ENCODE data around the gene OGDH.

The OGDH gene

GRCh38 chr7:44654255-44654796, 47.9 kb downstream of the OGDH start:
- no peak overlapping the region for H3K27ac ChIP-seq
- no peak overlapping the region for H3K4me3 ChIP-seq
- intact Hi-C loops (cut with DNase I; ENCODE audit: low total_unique reads): no loop called here
- H3K4me1 ChIP-seq: no peaks in the 10 kb centered on the region
- H3K27me3 ChIP-seq: no peaks in the 10 kb centered on the region
- TF ChIP-seq CTCF (IDR thresholded peaks at IDR 0.05): no peak
- H3K36me3 ChIP-seq: peaks cover 32 to 54% (median 48%) of the 10 kb centered on the region in 3 donors
- DNase-seq: no peak
- H3K9me3 ChIP-seq: no peaks in the 10 kb centered on the region

DNA sequence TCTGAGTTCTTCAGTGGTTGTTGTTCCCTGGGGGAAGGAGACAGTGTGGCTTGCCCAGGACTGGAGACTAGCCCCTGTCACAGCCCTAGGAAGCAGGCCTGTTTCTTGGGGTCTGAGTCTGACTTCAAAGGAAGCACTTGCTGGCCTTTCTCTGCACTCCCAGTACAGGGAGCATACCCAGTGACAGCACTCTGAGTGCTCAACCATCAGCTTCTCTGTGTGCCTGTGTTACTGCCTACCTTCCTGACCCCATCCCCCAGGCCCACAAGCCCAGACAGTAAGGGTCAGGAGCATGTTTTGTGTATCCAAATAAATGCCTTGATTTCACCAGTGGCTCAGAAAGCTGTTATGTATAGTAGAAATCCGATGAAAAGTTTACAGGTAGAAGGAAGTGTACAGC, 48.9 kb downstream of the OGDH start:
- Histone ChIP-seq H3K27me3 (no peaks in the 10 kb centered on the region), H3K4me1 (no peaks in the 10 kb centered on the region), H3K27ac (no peak overlapping the region), H3K36me3 (peaks cover 27 to 47% (median 44%) of the 10 kb centered on the region in 3 donors), H3K4me3 (no peak overlapping the region), H3K9me3 (no peaks in the 10 kb centered on the region)
- DNase-seq: no peak
- intact Hi-C loops (cut with DNase I; ENCODE audit: low total_unique reads): no loop called here
- TF ChIP-seq CTCF (IDR thresholded peaks at IDR 0.05): no peak

DNA sequence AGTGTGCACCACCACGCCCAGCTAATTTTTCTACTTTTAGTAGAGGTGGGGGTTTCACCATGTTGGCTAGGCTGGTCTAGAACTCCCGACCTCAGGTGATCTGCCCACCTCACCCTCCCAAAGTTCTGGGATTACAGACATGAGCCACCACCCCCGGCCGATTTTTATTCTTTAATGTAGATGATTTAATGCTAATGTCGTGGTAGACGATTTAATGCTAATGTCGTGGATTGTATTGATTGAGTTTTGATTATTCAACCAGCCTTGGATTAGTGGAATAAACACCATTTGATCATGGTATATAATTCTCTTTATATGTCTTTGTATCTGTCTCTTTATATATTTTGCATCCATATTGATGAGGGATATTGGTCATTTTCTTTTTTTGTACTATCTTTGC, 52.6 kb downstream of the OGDH start:
- Histone ChIP-seq H3K36me3 (peaks cover 37 to 59% (median 51%) of the 10 kb centered on the region in 3 donors), H3K27me3 (no peaks in the 10 kb centered on the region), H3K4me1 (no peaks in the 10 kb centered on the region), H3K27ac (no peak overlapping the region), H3K4me3 (no peak overlapping the region), H3K9me3 (peaks cover 0 to 14% (median 7%) of the 10 kb centered on the region in 3 donors)
- TF ChIP-seq CTCF (IDR thresholded peaks at IDR 0.05): no peak
- intact Hi-C loops (cut with DNase I; ENCODE audit: low total_unique reads): no loop called here
- no peak for DNase-seq

- Histone ChIP-seq H3K27ac (no peak overlapping the region), H3K36me3 (peaks cover 37 to 45% (median 37%) of the 10 kb centered on the region in 3 donors), H3K4me3 (no peak overlapping the region), H3K9me3 (peaks cover 0 to 14% (median 7%) of the 10 kb centered on the region in 3 donors), H3K4me1 (no peaks in the 10 kb centered on the region), H3K27me3 (no peaks in the 10 kb centered on the region)
- TF ChIP-seq CTCF (IDR thresholded peaks at IDR 0.05): no peak
- intact Hi-C loops (cut with DNase I; ENCODE audit: low total_unique reads): no loop called here
- no peak for DNase-seq
Observed at GRCh38 chr7:44661233-44661632, 54.8 kb downstream of the OGDH start.

- H3K27ac ChIP-seq: no peak overlapping the region
- H3K27me3 ChIP-seq: no peaks in the 10 kb centered on the region
- peaks cover 45 to 49% (median 48%) of the 10 kb centered on the region in 3 donors for H3K36me3 ChIP-seq
- TF ChIP-seq CTCF (IDR thresholded peaks at IDR 0.05): no peak
- no peak overlapping the region for H3K4me3 ChIP-seq
- intact Hi-C loops (cut with DNase I; ENCODE audit: low total_unique reads): no loop called here
- no peak for DNase-seq
- H3K4me1 ChIP-seq: no peaks in the 10 kb centered on the region
- peaks cover 0 to 14% (median 7%) of the 10 kb centered on the region in 3 donors for H3K9me3 ChIP-seq
Observed at GRCh38 chr7:44664780-44665461, 58.5 kb downstream of the OGDH start.
